ENCODE data around the gene CTSL.
A peak's percentile ranks its signal among the peaks of the same experiment; 100 is the strongest.

Gene CTSL

GRCh38 chr9:87725900-87726709, at the start of gene CTSL:
Gene CTSL, plus strand, starts transcription at chr9:87726119. Its CDS starts 1,485 bp downstream, at chr9:87727604.
- Histone ChIP-seq H3K36me3 (ENCODE audit: insufficient read depth, low read length) (peaks cover 12% of the 10 kb centered on the region; the same call in 1 of the 2 replicates), H3K9me3 (ENCODE audit: control insufficient read depth, insufficient read depth, low read length) (no peaks in the 10 kb centered on the region), H3K9ac (ENCODE audit: low read depth, low read length) (peak within 1 kb of the TSS; percentile 55), H3K4me1 (ENCODE audit: insufficient read depth, low read length) (peaks cover 3% of the 10 kb centered on the region; the same call in 1 of the 2 replicates)

GRCh38 chr9:87676976-87677775, 48.7 kb upstream of the CTSL start:
- Histone ChIP-seq H3K4me1 (ENCODE audit: insufficient read depth, low read length) (no peaks in the 10 kb centered on the region), H3K36me3 (ENCODE audit: insufficient read depth, low read length) (peaks cover 11% of the 10 kb centered on the region; the same call in 1 of the 2 replicates), H3K9me3 (ENCODE audit: control insufficient read depth, insufficient read depth, low read length) (no peaks in the 10 kb centered on the region), H3K9ac (ENCODE audit: low read depth, low read length) (no peak overlapping the region)

GRCh38 chr9:87677776-87678587, 47.9 kb upstream of the CTSL start:
- Histone ChIP-seq H3K36me3 (ENCODE audit: insufficient read depth, low read length) (peaks cover 8% of the 10 kb centered on the region; the same call in 1 of the 2 replicates), H3K9ac (ENCODE audit: low read depth, low read length) (no peak overlapping the region), H3K4me1 (ENCODE audit: insufficient read depth, low read length) (no peaks in the 10 kb centered on the region), H3K9me3 (ENCODE audit: control insufficient read depth, insufficient read depth, low read length) (no peaks in the 10 kb centered on the region)

GRCh38 chr9:87678650-87679355, 47.1 kb upstream of the CTSL start:
- Histone ChIP-seq H3K4me1 (ENCODE audit: insufficient read depth, low read length) (no peaks in the 10 kb centered on the region), H3K36me3 (ENCODE audit: insufficient read depth, low read length) (peaks cover 8% of the 10 kb centered on the region; the same call in 1 of the 2 replicates), H3K9me3 (ENCODE audit: control insufficient read depth, insufficient read depth, low read length) (no peaks in the 10 kb centered on the region), H3K9ac (ENCODE audit: low read depth, low read length) (no peak overlapping the region)

- H3K36me3 ChIP-seq (ENCODE audit: insufficient read depth, low read length): peaks cover 8% of the 10 kb centered on the region; the same call in 1 of the 2 replicates
- no peaks in the 10 kb centered on the region for H3K9me3 ChIP-seq (ENCODE audit: control insufficient read depth, insufficient read depth, low read length)
These were observed 44.5 kb upstream of the CTSL start for GRCh38 chr9:87681271-87682061.

GRCh38 chr9:87682085-87682484, 43.8 kb upstream of the CTSL start:
- Histone ChIP-seq H3K9me3 (ENCODE audit: control insufficient read depth, insufficient read depth, low read length) (no peaks in the 10 kb centered on the region), H3K9ac (ENCODE audit: low read depth, low read length) (no peak overlapping the region), H3K36me3 (ENCODE audit: insufficient read depth, low read length) (peaks cover 8% of the 10 kb centered on the region; the same call in 1 of the 2 replicates), H3K4me1 (ENCODE audit: insufficient read depth, low read length) (peaks cover 7% of the 10 kb centered on the region; the same call in 1 of the 2 replicates)

More at GRCh38 chr9:87681271-87682061, 44.5 kb upstream of the CTSL start:
- H3K9ac ChIP-seq (ENCODE audit: low read depth, low read length): no peak overlapping the region
- H3K4me1 ChIP-seq (ENCODE audit: insufficient read depth, low read length): peaks cover 7% of the 10 kb centered on the region; the same call in 1 of the 2 replicates

- Histone ChIP-seq H3K36me3 (ENCODE audit: insufficient read depth, low read length) (peaks cover 8% of the 10 kb centered on the region; the same call in 1 of the 2 replicates), H3K4me1 (ENCODE audit: insufficient read depth, low read length) (peaks cover 7% of the 10 kb centered on the region; the same call in 1 of the 2 replicates), H3K9me3 (ENCODE audit: control insufficient read depth, insufficient read depth, low read length) (no peaks in the 10 kb centered on the region), H3K9ac (ENCODE audit: low read depth, low read length) (no peak overlapping the region)
These were observed 43.3 kb upstream of the CTSL start for GRCh38 chr9:87682618-87683017.

GRCh38 chr9:87683751-87684626, 41.9 kb upstream of the CTSL start:
- Histone ChIP-seq H3K9me3 (ENCODE audit: control insufficient read depth, insufficient read depth, low read length) (no peaks in the 10 kb centered on the region), H3K9ac (ENCODE audit: low read depth, low read length) (no peak overlapping the region), H3K36me3 (ENCODE audit: insufficient read depth, low read length) (peaks cover 8% of the 10 kb centered on the region; the same call in 1 of the 2 replicates), H3K4me1 (ENCODE audit: insufficient read depth, low read length) (peaks cover 7% of the 10 kb centered on the region; the same call in 1 of the 2 replicates)

GRCh38 chr9:87684627-87685219, 41.2 kb upstream of the CTSL start:
- Histone ChIP-seq H3K9me3 (ENCODE audit: control insufficient read depth, insufficient read depth, low read length) (no peaks in the 10 kb centered on the region), H3K36me3 (ENCODE audit: insufficient read depth, low read length) (peaks cover 8% of the 10 kb centered on the region; the same call in 1 of the 2 replicates), H3K4me1 (ENCODE audit: insufficient read depth, low read length) (peaks cover 7% of the 10 kb centered on the region; the same call in 1 of the 2 replicates), H3K9ac (ENCODE audit: low read depth, low read length) (no peak overlapping the region)

GRCh38 chr9:87685441-87685840, 40.5 kb upstream of the CTSL start:
- H3K4me1 ChIP-seq (ENCODE audit: insufficient read depth, low read length): peaks cover 7% of the 10 kb centered on the region; the same call in 1 of the 2 replicates
- no peak overlapping the region for H3K9ac ChIP-seq (ENCODE audit: low read depth, low read length)
- H3K9me3 ChIP-seq (ENCODE audit: control insufficient read depth, insufficient read depth, low read length): no peaks in the 10 kb centered on the region
- H3K36me3 ChIP-seq (ENCODE audit: insufficient read depth, low read length): peaks cover 8% of the 10 kb centered on the region; the same call in 1 of the 2 replicates

GRCh38 chr9:87685871-87686519, 39.9 kb upstream of the CTSL start:
- Histone ChIP-seq H3K4me1 (ENCODE audit: insufficient read depth, low read length) (peaks cover 7% of the 10 kb centered on the region; the same call in 1 of the 2 replicates), H3K9me3 (ENCODE audit: control insufficient read depth, insufficient read depth, low read length) (no peaks in the 10 kb centered on the region), H3K9ac (ENCODE audit: low read depth, low read length) (no peak overlapping the region), H3K36me3 (ENCODE audit: insufficient read depth, low read length) (peaks cover 8% of the 10 kb centered on the region; the same call in 1 of the 2 replicates)

Data from ES-I3 (cell line).